HG03064 (cell line): Measurements from ENCODE around the gene FAXDC2.

Source experiments
- ATAC-seq: cut with Tn5 transposase; IDR thresholded peaks from one replicate; pipeline ENCODE4 v1.9.1; 2021; ENCODE audit warnings: low read depth; ENCODE audit not compliant: unreplicated experiment

The FAXDC2 gene

GRCh38 chr5:154850255-154851062, at the start of gene FAXDC2:
FAXDC2 (minus strand) TSS chr5:154850603; CDS start chr5:154838178, 12,425 bp downstream.
- ATAC-seq, result no peak

GRCh38 chr5:154900066-154900465, 49.7 kb upstream of the FAXDC2 start:
- no peak for ATAC-seq

DNA sequence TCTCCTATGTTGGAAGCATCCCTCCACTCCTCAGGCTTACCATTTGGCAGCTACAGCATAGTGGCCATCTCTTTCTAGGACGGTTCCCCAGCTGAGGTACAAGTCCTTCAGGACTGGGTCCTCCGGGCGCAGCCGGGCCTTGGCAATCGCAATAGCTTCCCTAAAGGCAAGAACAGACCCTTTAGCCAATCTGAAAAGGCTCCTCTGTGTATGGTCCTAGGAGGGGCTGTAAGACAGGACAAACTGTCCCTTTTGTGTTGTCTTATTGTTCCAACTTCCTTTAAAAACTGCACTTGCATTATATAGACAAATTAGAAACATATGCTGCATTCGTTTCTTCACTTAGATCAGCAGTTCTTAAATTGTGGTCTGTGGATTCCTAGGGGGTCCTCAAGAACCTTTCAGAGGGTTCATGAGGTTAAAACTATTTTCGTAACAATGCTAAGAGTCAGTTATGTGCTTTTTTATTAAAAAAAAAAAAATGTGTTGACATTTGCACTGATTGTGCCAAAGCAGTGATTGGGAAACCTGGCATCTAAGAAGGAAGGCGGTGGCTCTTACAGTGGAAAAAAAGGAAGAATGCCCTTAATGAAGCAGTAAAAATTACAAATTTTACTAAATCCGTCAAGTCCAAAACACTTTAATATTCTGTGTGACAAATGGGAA, 48.9 kb upstream of the FAXDC2 start:
- no peak for ATAC-seq

DNA sequence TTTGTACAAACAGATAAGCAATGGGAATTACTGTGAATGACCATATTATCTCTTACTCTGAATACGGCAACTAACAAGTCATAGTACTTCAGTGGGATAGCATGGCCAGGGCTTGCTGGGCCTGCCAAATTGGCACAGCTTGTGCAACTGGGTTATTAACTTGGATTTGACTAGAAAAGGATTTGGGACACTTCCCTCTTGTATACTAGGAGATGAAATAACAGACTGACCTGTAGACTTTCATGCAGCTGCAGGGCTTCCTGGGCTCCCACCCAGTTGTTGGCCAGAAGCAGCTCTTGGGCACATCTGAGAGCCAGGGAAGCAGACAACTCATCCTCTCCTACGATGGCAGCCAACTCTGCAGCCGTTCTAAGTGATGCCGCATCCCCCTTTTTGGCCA, 47.8 kb upstream of the FAXDC2 start:
- no peak for ATAC-seq

DNA sequence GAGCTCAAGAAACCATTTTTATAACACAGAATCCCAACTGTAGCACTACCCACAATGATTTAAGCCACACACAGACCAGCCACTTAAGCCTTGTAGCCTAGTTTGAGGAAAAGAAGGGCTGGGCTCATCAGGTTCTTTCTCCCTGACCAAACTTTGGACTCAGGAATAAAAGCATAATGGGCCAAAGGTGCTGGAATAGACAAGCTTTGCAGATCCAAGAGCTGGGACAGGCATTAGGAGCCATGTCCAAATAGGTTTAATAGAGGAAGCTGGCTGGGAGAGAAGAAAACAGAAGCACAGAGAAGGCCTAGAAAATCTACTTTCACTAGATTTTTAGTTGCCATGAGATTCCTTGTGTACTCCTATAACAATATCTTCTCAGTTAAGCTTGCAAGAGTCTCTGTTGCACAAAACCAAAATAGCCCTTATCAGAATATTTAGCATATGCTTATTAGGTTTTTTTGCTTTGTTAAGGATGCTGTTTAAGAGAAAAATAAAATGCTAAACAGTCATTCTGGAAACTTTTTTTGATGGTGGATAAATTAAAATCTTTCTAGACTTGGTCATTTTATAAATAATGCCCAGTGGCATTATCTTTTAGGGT, 46.3 kb upstream of the FAXDC2 start:
- ATAC-seq, result no peak

DNA sequence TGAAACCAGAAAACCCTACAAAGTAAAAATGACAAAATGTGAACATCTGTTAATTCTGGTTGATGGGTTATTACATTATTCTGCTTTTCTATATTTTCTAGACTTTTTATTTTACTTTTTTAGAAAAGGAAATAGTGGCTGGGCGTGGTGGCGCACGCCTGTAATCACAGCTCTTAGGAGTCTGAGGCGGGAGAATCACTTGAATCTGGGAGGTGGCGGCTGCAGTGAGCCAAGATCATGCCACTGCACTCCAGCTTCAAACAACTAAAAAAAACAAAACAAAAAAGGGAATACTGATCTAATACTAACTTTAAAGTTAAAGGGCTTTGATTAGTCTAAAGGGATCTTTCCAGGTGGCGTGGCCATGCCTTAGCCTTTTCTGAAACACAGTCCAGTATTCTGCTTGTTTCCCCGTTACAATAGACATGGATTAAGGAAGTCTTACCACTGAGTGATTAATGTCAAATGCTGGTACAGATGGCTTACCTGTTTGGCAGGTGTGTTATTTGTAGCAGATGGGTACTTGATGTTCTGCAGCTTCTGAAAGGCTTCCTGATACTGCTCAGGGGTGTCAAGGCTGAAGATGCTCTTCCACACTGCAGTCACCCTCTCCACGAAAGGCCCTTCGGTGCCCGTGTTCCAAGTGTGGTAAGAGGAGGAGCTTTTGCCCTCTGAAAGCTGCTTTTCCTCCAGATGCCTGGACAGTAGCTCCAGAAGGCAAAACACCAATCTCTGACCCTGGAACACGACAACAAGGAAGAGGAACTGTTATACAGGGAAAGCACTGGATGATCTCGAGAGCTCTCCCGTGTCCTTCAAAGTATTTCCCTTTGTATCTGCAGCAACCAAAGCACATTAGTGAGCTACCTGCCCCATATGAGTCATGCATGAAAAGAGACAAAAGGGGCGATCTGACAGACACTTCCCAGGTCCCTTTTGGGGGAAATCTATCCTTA, 45.5 kb upstream of the FAXDC2 start:
- ATAC-seq, result no peak

- no peak for ATAC-seq
Observed at GRCh38 chr5:154893381-154893780, 43.0 kb upstream of the FAXDC2 start.

DNA sequence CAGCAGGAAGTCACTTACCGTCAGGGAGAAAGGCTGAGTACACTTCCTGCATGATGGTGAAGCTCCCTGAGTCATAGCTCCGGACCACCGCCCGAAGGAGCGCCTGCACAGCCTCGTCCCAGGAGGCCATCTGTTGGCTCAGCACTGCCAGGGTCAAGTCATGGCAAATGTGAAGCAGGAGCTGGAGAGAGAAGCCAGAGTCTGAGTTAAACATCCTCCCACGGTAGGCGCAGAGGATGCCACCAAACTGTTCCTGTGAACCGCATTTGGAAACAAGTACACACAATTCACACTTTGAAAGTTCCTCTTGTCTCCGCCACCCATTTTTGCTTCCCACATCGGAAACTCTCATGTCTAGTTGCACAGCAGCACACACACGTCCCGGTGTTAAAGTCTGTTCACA, 42.0 kb upstream of the FAXDC2 start:
- ATAC-seq, result no peak

GRCh38 chr5:154885439-154885838, 35.0 kb upstream of the FAXDC2 start:
- no peak for ATAC-seq

DNA sequence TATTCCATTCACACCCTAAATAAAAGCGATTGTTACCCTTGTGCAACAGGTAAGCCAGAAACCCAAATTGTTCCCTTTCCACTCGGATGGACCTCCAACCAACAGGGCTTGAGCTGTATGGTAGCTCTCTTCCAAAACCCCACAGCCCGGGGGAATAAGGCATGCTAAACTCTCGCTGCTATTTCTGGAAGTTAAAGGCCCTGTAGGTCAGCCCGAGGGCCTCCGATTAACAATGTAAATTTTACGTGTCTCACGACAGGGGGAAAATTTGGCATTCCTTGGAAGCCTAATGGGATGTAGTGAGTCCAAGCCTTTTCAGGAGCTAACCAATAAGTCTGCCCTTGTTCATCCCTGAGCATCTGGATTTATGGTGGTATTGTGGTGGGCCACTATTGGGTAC, 34.0 kb upstream of the FAXDC2 start:
- ATAC-seq, result no peak

DNA sequence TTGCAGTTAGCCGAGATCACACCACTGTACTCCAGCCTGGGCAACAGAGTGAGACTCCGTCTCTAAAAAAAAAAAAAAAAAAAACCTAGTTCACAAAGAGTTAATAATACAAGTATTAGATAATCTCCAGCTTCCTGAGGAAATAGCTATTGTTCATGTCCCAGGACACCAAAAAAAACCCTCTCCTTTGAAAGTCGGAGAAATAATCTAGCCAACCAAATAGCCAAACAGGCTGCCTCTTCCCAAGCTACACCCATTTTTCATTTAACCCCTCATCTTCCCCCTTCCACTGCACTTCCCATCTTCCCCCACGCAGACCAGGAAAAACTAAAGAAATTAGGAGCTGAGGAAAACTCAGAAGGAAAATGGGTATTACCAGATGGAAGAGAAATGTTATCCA, 31.6 kb upstream of the FAXDC2 start:
- no peak for ATAC-seq

- ATAC-seq, result no peak
Observed at GRCh38 chr5:154878642-154879335, 28.4 kb upstream of the FAXDC2 start.

GRCh38 chr5:154873791-154874331, 23.5 kb upstream of the FAXDC2 start:
- ATAC-seq, result no peak

GRCh38 chr5:154871734-154872133, 21.3 kb upstream of the FAXDC2 start:
- ATAC-seq, result no peak

GRCh38 chr5:154868702-154869101, 18.3 kb upstream of the FAXDC2 start:
- no peak for ATAC-seq

DNA sequence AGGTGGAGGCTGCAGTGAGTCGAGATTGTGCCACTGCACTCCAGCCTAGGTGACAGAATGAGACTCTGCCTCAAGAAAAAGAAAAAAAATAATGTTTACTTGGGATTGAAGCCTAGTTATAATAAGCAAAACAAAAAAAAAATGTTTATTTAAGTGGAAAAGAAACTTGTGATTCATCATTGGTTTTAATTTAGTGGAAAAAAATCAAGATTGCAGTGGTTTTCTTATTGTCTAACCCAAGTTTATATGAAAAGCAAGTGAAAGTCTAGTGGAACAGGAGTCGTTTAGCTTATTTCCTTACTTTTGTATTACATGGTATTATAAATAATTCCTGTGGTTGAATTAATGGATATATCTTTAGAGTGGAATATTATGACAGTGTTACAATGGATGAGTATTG, 16.4 kb upstream of the FAXDC2 start:
- no peak for ATAC-seq

DNA sequence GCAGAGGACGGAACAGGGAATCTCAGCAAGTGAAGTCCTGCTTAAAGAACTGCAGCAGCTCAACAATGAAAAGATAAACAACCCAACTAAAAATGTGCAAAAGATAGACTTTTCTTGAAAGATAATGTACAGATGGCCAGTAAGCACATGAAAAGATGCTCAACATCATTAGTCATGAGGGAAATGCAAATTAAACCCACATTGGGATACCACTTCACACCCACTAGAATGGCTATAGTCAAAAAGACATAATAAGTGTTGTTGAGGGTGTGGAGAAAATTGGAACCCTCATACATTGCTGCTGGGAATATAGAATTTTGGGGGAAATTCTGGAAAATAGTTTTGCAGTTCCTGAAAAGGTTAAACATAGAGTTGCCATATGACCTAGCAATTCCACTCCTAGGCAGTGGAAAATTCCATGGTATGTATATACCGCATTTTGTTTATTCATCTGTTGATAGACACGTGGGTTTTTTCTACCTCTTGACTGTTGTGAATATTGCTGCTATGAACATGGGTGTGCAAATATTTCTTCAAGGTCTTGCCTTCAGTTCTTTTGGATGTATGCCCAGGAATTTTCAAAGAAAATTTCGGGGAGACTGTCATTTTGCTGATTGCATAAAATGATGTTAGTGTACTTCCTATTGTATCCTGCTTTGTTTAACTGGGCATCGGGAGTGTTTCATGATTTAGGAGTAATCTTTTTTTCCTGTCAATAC, 15.2 kb upstream of the FAXDC2 start:
- ATAC-seq, result no peak

DNA sequence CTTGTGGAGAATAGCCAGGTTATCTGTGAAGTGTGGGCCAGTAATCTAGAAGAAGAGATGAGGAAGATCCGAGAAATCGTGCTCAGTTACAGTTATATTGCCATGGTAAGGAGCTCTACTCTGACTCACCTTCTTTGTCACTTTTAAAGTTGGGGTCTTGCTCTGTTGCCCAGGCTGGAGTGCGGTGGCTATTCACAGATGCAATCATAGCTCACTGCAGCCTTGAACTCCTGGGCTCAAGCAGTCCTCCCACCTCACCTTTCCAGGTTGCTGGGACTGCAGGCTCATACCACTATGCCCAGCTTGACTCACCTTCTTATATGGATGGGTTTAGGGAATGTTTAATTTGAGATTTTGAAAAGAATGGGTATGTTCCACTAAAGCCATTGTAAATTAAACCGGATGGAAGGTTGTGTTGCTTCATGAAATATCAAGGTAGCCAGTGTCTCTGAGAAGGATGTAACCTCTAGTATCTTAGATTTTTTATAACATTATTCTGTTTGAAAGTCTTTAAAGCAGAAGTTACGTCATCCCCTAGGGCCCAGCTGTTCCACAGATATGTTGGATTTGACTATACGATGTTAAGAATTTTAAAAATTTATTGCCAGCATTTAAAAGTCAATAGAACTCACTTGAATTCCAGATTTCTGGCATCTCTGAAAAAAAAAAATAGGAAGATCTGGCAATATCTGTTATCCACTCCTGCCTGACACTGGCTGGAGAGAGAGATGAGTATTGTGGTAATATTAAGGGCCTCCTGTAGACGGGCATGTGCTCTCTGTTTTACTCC, 13.1 kb upstream of the FAXDC2 start:
- no peak for ATAC-seq
